K562 (cell line): ENCODE measurements around the gene PAFAH2. TPM values are rescaled to one million over a fixed set of nuclear protein-coding genes. Genes with fewer than 3 reads are reported as not detected.

Experiments used
- ATF6 ChIP-seq: sonication (generic); formaldehyde crosslinking; IDR thresholded peaks from 2 replicates; pipeline ENCODE4 v1.4.0; 2020; ENCODE audit warnings: mild to moderate bottlenecking, missing genetic modification reagents
- CHD7 ChIP-seq: fragments of 200-600 bp; sonication (generic); IDR thresholded peaks from one replicate; pipeline ENCODE4 v1.6.1; 2012; ENCODE audit warnings: mild to moderate bottlenecking, low read depth, low read length, inconsistent platforms
- FOXK1 ChIP-seq: sonication (generic); formaldehyde crosslinking; IDR thresholded peaks from 2 replicates; pipeline ENCODE4 v1.8.0; 2022; ENCODE audit warnings: missing genetic modification reagents, mild to moderate bottlenecking, borderline replicate concordance
- HES1 ChIP-seq: fragments of 450-650 bp; IDR thresholded peaks from 2 replicates; pipeline ENCODE4 v1.6.1; 2016; ENCODE audit warnings: low read depth, mild to moderate bottlenecking, moderate library complexity
- HLTF ChIP-seq: fragments of 450-650 bp; IDR thresholded peaks from 2 replicates; pipeline ENCODE4 v1.6.1; 2016
- PHTF2 ChIP-seq: fragments of 250-450 bp; sonication (Bioruptor Pico); IDR thresholded peaks from 2 replicates; pipeline ENCODE4 v1.5.0; 2021; ENCODE audit warnings: mild to moderate bottlenecking
- POLR3A ChIP-seq: IDR thresholded peaks from 2 replicates; pipeline ENCODE4 v1.6.1; 2011; ENCODE audit warnings: borderline replicate concordance, mild to moderate bottlenecking, moderate library complexity; ENCODE audit not compliant: insufficient read length, insufficient read depth; ENCODE audit errors: extremely low read depth
- SREBF2 ChIP-seq: sonication (generic); formaldehyde crosslinking; IDR thresholded peaks from 2 replicates; pipeline ENCODE4 v1.4.0; 2020; ENCODE audit warnings: mild to moderate bottlenecking, missing genetic modification reagents
- UBTF ChIP-seq, 2 experiments: IDR thresholded peaks; 2 replicates each; pipeline ENCODE4 v1.6.1; 2012; ENCODE audit warnings: improper control_type of control experiment in 2 of 2, low read depth in 2 of 2, low read length in 2 of 2, borderline replicate concordance in 1 of 2
- polyA plus RNA-seq, 8 experiments: library from polyadenylated mRNA; depleted of rRNA in 4 of 8; stranded (reverse) in 5 of 8; unstranded in 3 of 8; fragments of >200 nt; fragmentation: Nextera tagmentation in 2 of 8; fragmentation: Illumina TruSeq in 1 of 8; extraction: Ambion mirVana in 2 of 8; extraction: Trizol in 1 of 8; gene quantifications; 2 replicates each; pipeline versions ENCODE4 v1.2.1 to v1.2.3, GENCODE V29; 2011 to 2014; ENCODE audit warnings: inconsistent platforms in 1 of 8, missing spikeins in 1 of 8
- total RNA-seq, 7 experiments: library from RNA; depleted of rRNA in 6 of 7; stranded (reverse); fragments of >200 nt in 6 of 7; fragmentation: Illumina TruSeq in 2 of 7; extraction: Trizol in 2 of 7; gene quantifications; 2 replicates each; pipeline versions ENCODE4 v1.2.1 to v1.2.3, GENCODE V29; 2011 to 2021; ENCODE audit warnings: low replicate concordance in 1 of 7

The PAFAH2 gene
- total and polyA plus RNA-seq, 9 of the 15 experiments (the other 6 are each of a cell fraction or from before 2014, with no cell fraction given): 4.2 to 10.9 (median 6.8) TPM

GRCh38 chr1:26035959-26036755 lies 38.3 kb upstream of the PAFAH2 start (continued):
- TF ChIP-seq SREBF2: no peak
- TF ChIP-seq ATF6 (CRISPR knock-in tag): no peak
- TF ChIP-seq CHD7: no peak
- no peak for TF ChIP-seq POLR3A
- TF ChIP-seq FOXK1 (CRISPR knock-in tag): no peak; the same call in 1 of the 2 replicates
- no peak for TF ChIP-seq HES1
- no peak for TF ChIP-seq PHTF2 (CRISPR knock-in tag)
- 0 out of 2 replicates have a peak, but pooled peaks have one; percentile 15 for TF ChIP-seq HLTF
- TF ChIP-seq UBTF (IDR thresholded peaks at IDR 0.05; ENCODE audit: borderline replicate concordance in 1 of 2, low read depth in 2 of 2, low read length in 2 of 2): no peak
